ENCODE results near the gene ABCC10.
"Not testable (repeated sequence)": the region's sequence is repeated elsewhere in the genome, so short reads cannot be mapped to it uniquely, and the experiment has no call there.

The ABCC10 gene

DNA sequence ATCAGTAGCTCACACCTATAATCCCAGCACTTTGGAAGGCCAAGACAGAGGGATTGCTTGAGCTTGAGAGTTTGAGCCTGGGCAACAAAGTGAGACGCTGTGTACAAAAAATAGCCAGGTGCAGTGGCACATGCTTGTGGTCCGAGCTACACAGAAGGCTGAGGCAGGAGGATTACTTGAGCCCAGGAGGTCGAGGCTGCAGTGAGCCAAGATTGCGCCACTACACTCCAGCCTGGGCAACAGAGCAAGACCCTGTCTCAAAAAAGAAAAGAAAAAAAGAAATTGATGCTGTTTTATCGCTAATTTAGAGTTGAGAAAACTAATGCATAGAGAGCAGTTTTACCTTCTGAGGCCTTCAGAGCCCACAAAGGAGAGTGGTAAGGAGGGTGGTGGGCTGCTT is 71.0 kb downstream of the ABCC10 start:
- DNase-seq, result not testable (repeated sequence)

DNA sequence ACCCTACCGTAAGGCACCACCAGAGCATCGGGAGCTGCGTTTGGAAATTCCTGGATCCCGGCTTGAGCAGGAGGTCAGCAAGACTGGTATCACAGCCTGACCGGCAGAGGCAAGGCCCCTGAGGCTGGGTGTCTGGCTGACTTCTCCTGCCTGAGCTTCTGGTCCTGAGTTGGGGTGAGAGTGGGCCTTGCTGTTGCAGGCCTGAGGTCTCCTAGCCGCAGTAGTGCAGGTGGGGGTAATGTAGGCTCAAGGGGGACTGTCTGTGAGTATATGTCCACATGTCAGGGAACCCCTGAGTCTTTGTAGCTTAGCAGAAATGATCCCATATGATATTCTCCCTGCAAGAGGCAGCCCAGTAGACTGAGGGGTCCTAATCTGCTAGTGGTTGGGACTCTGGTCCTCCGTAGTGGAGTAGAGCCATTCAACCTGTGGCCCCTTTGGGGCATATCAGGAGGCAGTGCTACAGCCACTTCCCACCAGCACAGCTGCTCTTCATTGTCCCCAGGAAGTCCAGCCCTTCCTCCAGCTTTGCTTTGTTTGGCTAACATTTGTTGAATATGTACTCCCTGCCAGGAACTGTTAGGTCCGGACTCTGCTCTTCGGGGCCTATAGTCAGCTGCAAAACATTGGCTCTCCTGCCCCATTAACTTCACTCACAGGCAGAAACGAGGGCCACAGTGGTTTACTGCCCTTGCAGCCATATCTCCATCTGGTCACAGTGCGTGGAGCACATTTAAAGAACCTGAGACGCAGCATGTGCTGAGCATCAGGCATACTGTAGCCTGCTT is 71.9 kb downstream of the ABCC10 start:
- no peak for DNase-seq

Measured in fibroblast of upper back skin (primary cell).